IPS-15b (cell line): ENCODE data around the gene SLC32A1.
A peak's percentile ranks its signal among the peaks of the same experiment; 100 is the strongest.

Experiments used
- H3K27me3 ChIP-seq: one replicate; pipeline ENCODE4 v1.6.1; 2013; ENCODE audit warnings: low read length; ENCODE audit not compliant: control insufficient read depth, insufficient read depth
- H3K36me3 ChIP-seq: one replicate; pipeline ENCODE4 v1.6.1; 2013; ENCODE audit warnings: low read length; ENCODE audit not compliant: control insufficient read depth, insufficient read depth
- H3K4me1 ChIP-seq: one replicate; pipeline ENCODE4 v1.6.1; 2013; ENCODE audit warnings: mild to moderate bottlenecking, low read length; ENCODE audit not compliant: control insufficient read depth, insufficient read depth
- H3K4me3 ChIP-seq: one replicate; pipeline ENCODE4 v1.5.1; 2013; ENCODE audit warnings: low read depth, low read length
- H3K9ac ChIP-seq: one replicate; pipeline ENCODE4 v1.6.1; 2013; ENCODE audit warnings: low read depth, mild to moderate bottlenecking, low read length
- H3K9me3 ChIP-seq: one replicate; pipeline ENCODE4 v1.6.1; 2013; ENCODE audit warnings: mild to moderate bottlenecking, low read length; ENCODE audit not compliant: control insufficient read depth, insufficient read depth

Gene SLC32A1

GRCh38 chr20:38723848-38724625, at the start of gene SLC32A1:
SLC32A1 (plus strand) TSS chr20:38724486; CDS start chr20:38724725, 239 bp downstream.
- peaks cover 2% of the 10 kb centered on the region for H3K4me1 ChIP-seq
- no peaks in the 10 kb centered on the region for H3K36me3 ChIP-seq
- H3K9ac ChIP-seq = no peak within 1 kb of the TSS
- H3K9me3 ChIP-seq = no peaks in the 10 kb centered on the region
- peaks cover 98% of the 10 kb centered on the region for H3K27me3 ChIP-seq
- H3K4me3 ChIP-seq = peak within 1 kb of the TSS; percentile 59

GRCh38 chr20:38674765-38675133, 49.5 kb upstream of the SLC32A1 start:
- Histone ChIP-seq H3K9ac (peak overlapping the region; percentile 48), H3K4me3 (peak overlapping the region; percentile 51), H3K36me3 (no peaks in the 10 kb centered on the region), H3K27me3 (peaks cover 73% of the 10 kb centered on the region), H3K9me3 (no peaks in the 10 kb centered on the region), H3K4me1 (peaks cover 8% of the 10 kb centered on the region)

GRCh38 chr20:38676576-38676975, 47.7 kb upstream of the SLC32A1 start:
- Histone ChIP-seq H3K27me3 (peaks cover 70% of the 10 kb centered on the region), H3K4me3 (no peak overlapping the region), H3K36me3 (no peaks in the 10 kb centered on the region), H3K9ac (no peak overlapping the region), H3K9me3 (no peaks in the 10 kb centered on the region), H3K4me1 (peaks cover under 1% of the 10 kb centered on the region)

- H3K9ac ChIP-seq = no peak overlapping the region
- no peaks in the 10 kb centered on the region for H3K36me3 ChIP-seq
- no peak overlapping the region for H3K4me3 ChIP-seq
- H3K9me3 ChIP-seq = no peaks in the 10 kb centered on the region
- H3K27me3 ChIP-seq = peaks cover 55% of the 10 kb centered on the region
- no peaks in the 10 kb centered on the region for H3K4me1 ChIP-seq
Measured at GRCh38 chr20:38680500-38681306, 43.6 kb upstream of the SLC32A1 start.

GRCh38 chr20:38685271-38685670, 39.0 kb upstream of the SLC32A1 start:
- Histone ChIP-seq H3K36me3 (no peaks in the 10 kb centered on the region), H3K9me3 (no peaks in the 10 kb centered on the region), H3K4me1 (no peaks in the 10 kb centered on the region), H3K4me3 (no peak overlapping the region), H3K27me3 (peaks cover 38% of the 10 kb centered on the region), H3K9ac (no peak overlapping the region)

- H3K4me1 ChIP-seq = no peaks in the 10 kb centered on the region
- no peak overlapping the region for H3K9ac ChIP-seq
- H3K36me3 ChIP-seq = no peaks in the 10 kb centered on the region
- H3K4me3 ChIP-seq = no peak overlapping the region
- H3K9me3 ChIP-seq = no peaks in the 10 kb centered on the region
- peaks cover 38% of the 10 kb centered on the region for H3K27me3 ChIP-seq
Measured at GRCh38 chr20:38685853-38686473, 38.3 kb upstream of the SLC32A1 start.

- Histone ChIP-seq H3K27me3 (peaks cover 19% of the 10 kb centered on the region), H3K4me1 (peaks cover 2% of the 10 kb centered on the region), H3K9ac (no peak overlapping the region), H3K4me3 (no peak overlapping the region), H3K36me3 (no peaks in the 10 kb centered on the region), H3K9me3 (no peaks in the 10 kb centered on the region)
Measured at GRCh38 chr20:38692436-38693411, 31.6 kb upstream of the SLC32A1 start.

- H3K9ac ChIP-seq = no peak overlapping the region
Measured at GRCh38 chr20:38697306-38697705, 27.0 kb upstream of the SLC32A1 start.

GRCh38 chr20:38698541-38698940, 25.7 kb upstream of the SLC32A1 start:
- Histone ChIP-seq H3K9me3 (no peaks in the 10 kb centered on the region), H3K36me3 (no peaks in the 10 kb centered on the region), H3K27me3 (peaks cover 15% of the 10 kb centered on the region), H3K4me3 (no peak overlapping the region), H3K9ac (no peak overlapping the region), H3K4me1 (no peaks in the 10 kb centered on the region)

More at GRCh38 chr20:38697306-38697705, 27.0 kb upstream of the SLC32A1 start:
- no peak overlapping the region for H3K4me3 ChIP-seq
- no peaks in the 10 kb centered on the region for H3K36me3 ChIP-seq
- H3K27me3 ChIP-seq = peaks cover 11% of the 10 kb centered on the region
- peaks cover 2% of the 10 kb centered on the region for H3K4me1 ChIP-seq
- H3K9me3 ChIP-seq = no peaks in the 10 kb centered on the region

- Histone ChIP-seq H3K4me1 (no peaks in the 10 kb centered on the region), H3K4me3 (no peak overlapping the region), H3K9ac (no peak overlapping the region), H3K9me3 (no peaks in the 10 kb centered on the region), H3K27me3 (peaks cover 17% of the 10 kb centered on the region), H3K36me3 (no peaks in the 10 kb centered on the region)
Measured at GRCh38 chr20:38700141-38700540, 24.1 kb upstream of the SLC32A1 start.

GRCh38 chr20:38700926-38701325, 23.4 kb upstream of the SLC32A1 start:
- Histone ChIP-seq H3K4me3 (no peak overlapping the region), H3K9me3 (no peaks in the 10 kb centered on the region), H3K27me3 (peaks cover 17% of the 10 kb centered on the region), H3K9ac (no peak overlapping the region), H3K36me3 (no peaks in the 10 kb centered on the region), H3K4me1 (no peaks in the 10 kb centered on the region)
